HG02759 (cell line): Measurements from ENCODE around the gene MTOR.
"Not testable (repeated sequence)": the region's sequence is repeated elsewhere in the genome, so short reads cannot be mapped to it uniquely, and the experiment has no call there.

Source experiments
- ATAC-seq: cut with Tn5 transposase; IDR thresholded peaks from one replicate; pipeline ENCODE4 v1.9.1; 2021; ENCODE audit warnings: mild to moderate bottlenecking, moderate library complexity; ENCODE audit not compliant: unreplicated experiment

Gene MTOR

DNA sequence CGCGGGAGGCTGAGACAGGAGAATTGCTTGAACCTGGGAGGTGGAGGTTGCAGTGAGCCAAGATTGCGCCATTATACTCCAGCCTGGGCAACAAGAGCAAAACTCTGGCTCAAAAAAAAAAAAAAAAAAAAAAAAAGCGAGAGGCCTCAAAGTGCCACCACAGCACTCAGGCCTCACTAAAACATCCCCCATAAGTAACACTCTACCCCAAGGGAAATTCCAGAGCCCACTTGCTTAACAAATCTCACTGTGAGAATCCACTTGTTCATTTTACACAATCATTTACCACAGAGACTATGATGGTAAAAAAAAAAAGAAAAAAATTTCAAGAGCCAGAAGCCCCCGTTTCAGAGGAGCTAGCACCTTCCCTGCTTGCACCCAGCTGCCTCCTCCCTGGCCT is 136.4 kb downstream of the MTOR start:
- no peak for ATAC-seq

DNA sequence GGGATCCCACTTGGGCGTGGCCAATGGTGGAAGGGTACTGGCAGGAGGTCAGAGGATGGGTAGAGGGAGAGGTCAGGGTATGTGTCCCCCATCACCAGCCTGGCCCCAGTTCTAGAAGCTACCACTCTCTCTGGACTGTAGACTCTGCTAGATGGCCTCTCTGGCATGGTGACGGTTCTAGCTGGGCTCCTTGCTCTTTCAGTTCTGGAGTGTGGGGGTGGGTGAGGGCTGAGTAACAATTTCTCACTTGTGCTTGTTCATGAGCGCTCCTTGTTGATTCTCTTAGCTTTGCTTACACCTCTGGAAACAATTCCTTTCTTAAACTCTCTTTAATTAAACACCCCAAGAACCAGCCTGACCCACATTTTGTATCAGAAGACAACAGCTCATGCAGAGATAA is 137.4 kb downstream of the MTOR start:
- ATAC-seq: no peak

DNA sequence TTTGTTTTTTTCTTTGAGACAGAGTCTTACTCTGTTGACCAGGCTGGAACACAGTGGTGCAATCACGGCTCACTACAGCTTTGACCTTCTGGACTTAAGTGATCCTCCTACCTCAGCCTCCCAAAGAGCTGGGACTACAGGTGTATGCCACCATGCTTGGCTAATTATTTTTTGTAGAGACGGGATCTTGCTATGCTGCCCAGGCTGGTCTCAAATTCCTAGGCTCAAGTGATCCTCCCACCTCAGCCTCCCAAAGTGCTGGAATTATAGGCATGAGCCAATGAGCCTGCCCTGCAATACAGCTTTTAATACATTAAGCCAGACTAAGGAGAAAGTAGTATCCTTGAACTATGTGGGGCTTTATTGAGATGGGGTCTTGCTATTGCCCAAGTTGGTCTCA is 146.0 kb downstream of the MTOR start:
- no peak for ATAC-seq

DNA sequence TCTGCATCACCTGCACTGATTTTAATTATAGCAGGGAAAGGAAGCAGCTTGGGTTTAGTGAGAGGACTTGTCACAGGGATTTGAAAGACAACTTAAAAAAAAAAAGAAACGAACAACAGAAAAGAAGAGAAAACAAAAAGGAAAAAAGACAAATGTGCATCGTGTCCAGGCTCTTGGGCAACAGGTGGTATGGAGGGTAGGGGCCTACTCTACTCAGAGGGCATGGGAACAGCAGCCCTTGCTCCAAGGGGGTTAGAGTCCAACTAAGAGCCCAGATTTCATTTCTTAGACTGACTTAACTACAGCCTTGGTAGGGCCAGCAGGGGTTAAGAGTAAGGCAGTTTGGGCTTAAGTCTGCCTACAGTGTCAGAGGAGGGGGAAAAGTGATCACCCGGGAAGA is 147.4 kb downstream of the MTOR start:
- ATAC-seq: no peak

DNA sequence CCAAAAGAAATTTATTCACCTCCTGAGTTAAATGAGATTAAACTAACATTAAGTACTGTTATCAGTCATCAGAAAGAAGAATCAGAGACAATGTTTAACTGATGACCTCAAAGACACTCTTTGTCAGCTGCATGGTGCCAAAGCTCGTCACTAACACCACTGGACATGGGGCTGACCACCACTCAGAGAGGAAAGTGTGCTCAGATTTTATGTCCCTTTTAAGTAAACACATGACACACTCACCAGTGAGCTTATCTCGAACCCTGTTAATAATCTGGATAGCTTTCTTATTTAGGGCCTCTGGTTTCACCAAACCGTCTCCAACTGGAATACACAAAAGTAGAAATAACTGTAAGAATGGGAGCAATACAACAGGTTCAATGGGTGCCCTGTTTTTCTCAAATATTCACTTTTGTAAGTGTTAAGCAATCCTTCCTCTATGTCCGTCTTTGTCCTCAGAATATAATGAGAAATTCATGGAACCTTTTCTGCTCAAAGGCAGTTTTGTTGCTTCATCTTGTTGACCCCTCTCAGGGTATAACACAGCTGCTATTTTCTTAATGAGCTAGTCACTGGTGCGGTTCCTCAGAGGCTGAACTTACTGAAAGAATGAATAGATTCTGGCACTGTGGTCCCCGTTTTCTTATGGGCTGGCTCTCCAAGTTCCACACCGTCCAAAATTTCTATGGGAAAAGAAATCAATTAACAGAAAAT is 153.1 kb downstream of the MTOR start:
- ATAC-seq: no peak

DNA sequence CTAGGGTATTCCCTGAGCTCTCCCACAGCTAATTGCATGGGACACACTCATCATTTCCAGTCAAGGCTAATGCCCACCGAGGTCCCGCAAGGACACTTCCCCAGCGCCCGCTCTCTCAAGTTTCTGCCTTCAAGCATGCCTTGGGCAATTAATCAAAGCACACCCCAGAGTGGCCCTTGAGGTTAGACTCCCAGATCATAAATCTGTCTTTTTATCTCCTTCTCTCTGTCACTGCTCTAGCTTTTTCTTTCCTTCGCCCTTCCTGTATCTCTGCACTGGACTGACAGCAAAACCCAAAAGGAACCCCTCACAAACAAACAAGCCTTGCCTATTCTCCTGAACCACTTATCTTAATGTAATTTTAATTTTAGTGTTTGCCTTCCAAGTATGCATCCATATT is 154.8 kb downstream of the MTOR start:
- ATAC-seq: no peak

DNA sequence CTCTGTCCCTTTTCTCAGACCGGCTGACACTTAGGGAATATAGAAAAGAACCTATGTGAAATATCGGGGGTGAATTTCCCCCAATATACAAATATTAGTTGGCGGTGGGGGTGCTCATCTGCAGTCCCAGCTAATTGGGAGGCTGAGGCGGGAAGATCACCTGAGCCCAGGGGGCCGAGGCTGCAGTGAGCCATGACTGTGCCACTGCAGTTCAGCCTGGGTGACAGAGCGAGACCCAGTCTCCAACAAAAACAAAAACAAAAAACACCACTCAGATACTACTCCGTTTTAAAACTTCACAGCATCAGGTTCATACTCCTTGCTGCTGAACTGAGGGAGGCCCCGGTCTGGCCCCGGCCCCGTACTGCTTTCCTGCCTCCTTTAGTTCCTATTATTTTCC is 156.8 kb downstream of the MTOR start:
- no peak for ATAC-seq

DNA sequence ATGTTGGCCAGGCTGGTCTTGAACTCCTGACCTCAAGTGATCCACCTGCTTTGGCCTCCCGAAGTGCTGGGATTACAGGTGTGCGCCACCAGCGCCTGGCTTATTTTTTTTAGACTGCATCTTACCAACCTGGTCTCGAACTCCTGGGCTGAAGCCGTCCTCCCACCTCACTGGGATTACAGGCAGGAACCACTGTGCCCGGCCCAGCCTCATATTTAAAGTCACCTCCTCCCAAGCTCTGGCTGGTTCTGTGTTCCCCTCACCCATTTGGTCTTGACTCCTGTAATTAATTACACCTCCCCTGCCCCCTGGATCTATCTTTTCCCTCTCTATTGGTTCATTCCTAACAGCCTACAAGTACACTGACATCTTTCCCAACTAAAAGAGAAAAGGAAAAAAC is 161.0 kb downstream of the MTOR start:
- ATAC-seq: no peak

DNA sequence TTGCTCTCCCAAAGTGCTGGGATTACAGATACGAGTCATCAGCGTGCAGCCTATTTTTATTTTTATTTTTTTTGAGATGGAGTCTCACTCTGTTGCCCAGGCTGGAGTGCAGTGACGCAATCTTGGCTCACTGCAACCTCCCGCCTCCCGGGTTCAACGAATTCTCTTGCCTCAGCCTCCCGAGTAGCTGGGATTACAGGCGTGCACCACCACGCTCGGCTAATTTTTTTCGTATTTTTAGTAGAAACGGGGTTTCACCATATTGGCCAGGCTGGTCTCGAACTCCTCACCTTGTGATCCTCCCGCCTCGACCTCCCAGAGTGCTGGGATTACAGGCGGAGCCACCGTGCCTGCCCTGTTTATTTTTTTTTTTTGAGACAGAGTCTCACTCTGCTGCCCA is 161.5 kb downstream of the MTOR start:
- ATAC-seq: not testable (repeated sequence)

DNA sequence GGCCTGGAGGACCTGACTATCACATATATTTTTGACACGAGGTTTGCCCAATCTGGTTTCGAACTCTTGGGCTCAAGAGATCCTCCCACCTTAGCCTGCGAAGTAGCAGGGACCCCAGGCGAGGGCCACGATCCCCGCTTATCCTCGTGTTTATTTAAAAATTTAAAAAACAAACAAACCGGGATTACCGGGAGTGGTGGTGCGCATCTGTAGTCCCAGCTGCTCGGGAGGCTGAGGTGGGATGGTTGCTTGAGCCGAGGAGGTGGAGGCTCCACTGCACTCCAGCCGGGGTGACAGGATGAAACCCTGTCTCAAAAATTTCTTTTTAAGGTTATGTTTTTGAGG is 162.2 kb downstream of the MTOR start:
- ATAC-seq: no peak

DNA sequence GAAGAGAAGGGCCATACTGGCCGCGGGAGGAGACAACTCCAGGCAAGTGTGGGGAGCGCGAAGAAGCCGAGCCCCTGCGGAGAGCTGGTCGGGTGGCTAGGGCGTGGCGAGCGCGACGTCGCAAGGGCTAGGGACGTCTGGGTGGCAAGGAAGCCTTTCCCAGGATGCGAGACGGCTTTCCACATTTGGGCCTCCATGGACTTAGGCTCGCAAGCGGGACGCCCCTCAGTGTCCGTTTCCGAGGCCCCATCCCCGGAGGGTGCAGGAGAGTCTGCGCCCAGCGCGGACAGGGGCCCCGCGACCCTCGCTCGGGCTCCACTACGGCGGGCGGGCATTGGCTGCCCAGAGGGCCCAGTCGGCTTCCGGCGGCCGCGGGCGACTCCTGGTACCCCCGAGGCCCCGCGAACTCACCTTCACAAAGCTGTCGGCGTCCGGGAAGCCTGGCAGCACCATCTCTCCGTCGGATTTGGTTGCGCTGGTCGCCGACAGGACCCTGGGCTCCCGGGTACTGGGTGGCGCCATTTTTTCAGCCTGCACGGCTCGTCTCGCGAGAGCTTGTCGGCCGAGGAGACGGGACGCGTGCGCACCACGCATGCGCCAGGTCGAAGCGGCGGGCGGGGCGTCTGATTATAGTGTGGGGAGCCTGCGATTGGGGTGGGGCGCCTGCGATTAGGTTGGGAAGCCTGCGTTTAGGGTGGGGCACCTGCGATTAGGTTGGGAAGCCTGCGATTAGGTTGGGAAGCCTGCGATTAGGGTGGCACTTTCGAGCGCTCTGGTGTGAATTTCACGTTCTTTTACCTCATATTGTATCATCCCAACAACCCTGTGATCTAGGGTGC is 162.8 kb downstream of the MTOR start, which contains the start of gene EXOSC10:
Gene EXOSC10 (minus strand): TSS at position 560 of the 839 bp plus-strand sequence. CDS start 38 bp downstream, at position 522.
- peak; percentile 94 for ATAC-seq

DNA sequence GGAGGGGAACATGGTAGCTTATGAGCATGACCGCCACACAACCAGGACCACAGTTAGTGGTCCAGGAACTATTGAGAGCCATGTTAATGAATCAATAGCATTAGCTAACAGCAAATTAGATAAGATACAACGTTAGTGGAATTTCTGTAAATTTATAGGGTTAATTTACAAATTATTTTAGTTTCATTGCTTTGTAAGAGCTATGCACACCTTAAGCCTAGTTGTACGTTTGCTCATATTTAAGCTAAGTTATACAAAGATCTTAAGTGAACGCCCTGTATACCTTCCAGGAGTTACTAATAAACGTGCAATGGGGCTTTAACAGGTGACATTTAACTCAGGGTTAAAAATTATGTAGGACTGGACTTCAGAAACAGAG is 163.4 kb downstream of the MTOR start:
- no peak for ATAC-seq

DNA sequence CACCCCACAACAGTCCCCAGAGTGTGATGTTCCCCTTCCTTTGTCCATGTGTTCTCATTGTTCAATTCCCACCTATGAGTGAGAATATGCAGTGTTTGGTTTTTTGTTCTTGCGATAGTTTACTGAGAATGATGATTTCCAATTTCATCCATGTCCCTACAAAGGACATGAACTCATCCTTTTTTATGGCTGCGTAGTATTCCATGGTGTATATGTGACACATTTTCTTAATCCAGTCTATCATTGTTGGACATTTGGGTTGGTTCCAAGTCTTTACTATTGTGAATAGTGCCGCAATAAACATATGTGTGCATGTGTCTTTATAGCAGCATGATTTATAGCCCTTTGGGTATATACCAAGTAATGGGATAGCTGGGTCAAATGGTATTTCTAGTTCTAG is 178.6 kb downstream of the MTOR start:
- ATAC-seq: not testable (repeated sequence)

DNA sequence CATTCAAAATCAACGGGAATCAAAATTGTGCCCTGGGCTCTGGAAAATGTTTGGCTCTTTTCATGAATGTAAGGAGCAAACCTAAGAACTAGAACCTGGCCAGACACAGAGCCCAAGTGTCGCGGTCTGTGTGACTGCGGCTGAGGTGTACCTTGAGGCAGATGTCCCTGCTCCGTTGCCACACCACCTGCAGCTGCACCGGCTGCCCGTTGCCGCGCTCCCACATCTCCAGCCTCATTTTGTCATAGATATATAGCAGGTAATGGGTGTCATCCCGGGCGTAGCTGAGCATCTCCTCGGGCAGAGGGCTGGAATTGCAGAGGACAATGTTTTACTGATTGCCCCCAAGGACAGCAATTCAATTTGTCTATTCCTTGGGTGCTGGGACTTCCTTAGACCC is 181.4 kb downstream of the MTOR start:
- no peak for ATAC-seq

DNA sequence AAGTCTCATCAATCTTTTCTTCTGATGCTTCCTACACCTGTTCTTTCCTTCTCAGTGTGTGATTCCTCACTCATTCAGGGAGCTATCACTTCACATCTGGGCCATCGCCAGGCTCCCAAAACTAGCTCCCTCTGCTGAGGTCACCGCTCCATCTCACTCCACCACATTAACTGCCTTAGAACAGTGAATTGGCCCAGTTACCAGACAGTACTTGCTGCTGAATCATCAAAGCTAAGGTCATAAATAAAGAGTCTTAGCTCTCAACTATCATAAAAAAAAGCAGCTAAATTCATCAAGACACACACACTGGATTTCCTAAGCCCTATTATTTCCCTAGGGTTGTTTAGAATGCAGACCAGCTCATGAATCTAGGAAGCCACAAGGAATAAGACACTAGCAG is 183.7 kb downstream of the MTOR start:
- ATAC-seq: no peak

DNA sequence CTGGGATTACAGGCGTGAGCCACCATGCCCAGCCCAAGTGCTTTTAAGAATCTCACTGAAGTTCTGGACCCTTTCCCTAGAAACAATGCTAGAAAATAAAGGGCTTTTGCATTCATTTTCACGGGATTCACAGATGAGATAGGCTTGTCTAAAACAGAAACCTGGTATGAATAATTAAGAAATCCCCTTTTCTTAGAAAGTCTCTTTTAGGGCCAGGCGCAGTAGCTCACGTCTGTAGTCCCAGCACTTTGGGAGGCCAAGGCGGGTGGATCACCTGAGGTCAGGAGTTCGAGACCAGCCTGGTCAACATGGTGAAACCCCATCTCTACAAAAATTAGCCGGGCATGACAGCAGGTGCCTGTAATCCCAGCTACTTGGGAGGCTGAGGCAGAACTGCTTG is 189.0 kb downstream of the MTOR start:
- ATAC-seq: not testable (repeated sequence)

DNA sequence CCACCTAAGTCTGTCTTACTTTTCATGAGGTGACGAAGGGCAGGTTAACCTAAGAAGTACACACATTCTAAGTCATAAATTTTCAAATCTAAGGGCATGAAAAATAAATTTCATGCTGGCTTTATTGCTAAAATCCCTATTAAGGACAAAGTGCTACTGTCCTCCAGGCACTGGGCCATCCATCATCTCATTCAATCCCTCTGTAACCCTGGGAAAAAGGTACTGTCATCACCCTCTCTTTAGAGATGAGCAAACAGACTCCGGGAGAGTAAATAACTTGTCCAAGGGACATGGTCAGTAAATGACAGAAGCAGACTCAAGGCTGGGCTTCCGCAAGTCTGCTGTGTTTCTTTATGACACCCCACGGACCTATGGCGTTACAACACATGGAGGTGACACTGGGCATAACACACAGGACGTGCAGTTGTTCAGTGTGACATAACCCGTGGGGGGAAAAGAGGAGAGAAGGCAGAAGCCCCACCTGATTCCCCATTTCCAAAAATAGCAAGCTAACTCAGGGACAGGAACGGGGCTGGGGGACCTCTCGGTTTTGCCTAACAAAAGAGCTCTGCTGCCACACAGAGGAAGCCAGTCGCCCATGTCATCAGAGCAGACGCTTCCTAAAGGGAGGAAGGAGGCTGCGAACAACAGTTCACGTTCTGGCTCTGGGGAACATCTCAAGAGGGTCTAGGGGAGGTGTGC is 190.0 kb downstream of the MTOR start:
- no peak for ATAC-seq

DNA sequence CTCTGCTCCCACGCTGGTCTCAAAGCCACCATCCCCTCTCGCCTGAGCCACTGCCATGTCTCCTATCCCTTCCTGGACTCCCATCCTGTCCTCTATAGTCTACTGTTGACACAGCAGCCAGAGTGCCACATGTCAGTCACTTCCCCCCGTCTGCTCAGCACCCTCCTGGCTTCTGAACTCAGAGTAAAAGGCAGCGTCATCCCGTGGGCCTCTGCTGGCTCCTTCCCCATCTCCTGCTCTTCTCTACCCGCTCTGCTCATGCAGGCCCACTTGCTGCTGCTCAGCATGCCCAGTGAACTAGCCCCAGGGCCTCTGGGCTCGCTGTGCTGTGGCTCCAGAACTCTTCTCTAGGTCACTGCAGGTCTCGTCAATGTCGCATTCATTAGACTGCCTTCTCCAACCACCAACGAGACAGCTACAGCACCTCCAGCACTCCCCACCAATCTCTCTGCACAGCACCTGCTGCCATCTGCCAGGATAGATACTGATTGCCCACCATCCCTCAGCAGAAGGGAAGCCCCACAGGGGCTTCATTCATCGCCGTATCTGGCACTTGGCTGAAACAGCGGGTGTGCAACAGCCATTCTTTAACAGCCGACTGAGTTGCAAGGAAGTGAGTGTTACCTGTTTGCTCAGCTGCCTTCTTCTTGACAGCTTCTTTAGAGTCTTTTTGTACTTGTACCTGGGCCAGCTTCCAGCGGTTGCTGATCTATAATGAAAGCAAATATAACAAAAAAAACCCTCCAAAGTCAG is 190.7 kb downstream of the MTOR start:
- ATAC-seq: no peak

DNA sequence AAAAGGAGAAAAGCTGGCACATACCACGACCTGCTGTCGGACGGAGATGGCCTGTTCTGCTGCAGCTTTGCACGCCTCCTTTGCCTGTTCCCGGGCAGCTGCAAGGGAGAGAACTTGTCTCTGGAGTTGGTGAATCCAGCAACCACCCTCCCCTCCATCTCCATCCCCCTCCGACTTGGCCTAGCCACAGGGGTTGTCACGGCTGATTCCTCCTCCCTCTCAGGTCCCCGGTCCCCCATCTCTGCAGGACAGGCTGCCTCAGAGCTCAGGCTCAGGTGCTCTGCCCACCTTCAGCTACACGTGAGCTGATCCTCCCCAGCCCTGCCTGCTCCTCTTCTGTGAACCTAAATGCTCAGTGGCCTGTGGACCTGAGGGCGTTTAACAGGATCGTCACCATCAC is 191.5 kb downstream of the MTOR start:
- ATAC-seq: no peak

DNA sequence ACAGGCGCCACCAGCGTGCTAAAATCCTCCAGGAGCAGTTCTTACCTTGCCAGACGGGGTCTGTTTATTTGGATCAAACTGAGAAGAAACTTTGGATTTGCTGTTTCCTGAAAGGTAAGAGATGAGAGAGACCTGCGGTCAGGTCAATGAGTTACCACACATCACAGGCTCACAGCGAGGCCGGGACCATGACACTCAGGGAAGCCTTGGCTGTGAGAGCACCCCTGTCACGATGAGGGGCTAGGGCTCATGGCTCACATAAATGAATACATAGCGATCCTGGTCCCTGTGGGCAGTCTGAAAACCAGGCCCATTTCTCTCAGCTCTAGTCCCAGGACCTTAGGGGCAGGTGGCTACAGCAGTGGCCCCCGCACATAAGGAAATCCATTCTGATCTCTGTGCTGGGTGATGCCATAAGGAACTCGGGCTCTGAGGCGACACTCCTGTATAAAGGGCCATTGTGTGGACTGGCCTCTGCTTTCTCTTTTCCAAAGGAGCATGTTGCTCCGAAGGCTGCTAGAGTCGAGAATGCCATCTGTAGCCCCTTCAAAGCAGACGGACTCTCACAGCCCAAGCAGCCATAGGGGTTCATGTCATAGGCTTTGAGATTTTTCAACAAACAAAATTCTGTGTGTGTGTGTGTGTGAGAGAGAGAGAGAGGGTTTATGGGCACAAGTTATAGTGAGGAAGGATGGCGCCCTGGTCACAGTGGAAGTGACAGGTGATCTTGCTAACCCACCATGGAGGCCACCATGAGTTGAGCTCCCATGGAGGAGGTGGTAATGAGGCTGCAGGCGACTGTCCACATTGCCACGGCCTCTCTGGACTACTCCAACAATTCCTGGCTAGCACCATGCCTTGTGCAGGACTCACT is 193.5 kb downstream of the MTOR start:
- ATAC-seq: no peak
